Activated CD4-positive, alpha-beta T cell treated with anti-CD3 and anti-CD28 coated beads, Interleukin-2, amount 10 ng/mL, durations not matched to agents 7 days and 5 days (primary cell): ENCODE data around the gene ANXA9. TPM values are rescaled to one million over a fixed set of nuclear protein-coding genes. Genes with fewer than 3 reads are reported as not detected.

Experiments
- CTCF ChIA-PET: fragments of 350-600 bp; sonication (Branson Sonifier 250); formaldehyde crosslinking; loops from one replicate; lab custom pipeline; 2021; ENCODE audit warnings: antibody characterized with exemption; lab: Charles Lee
- POLR2A ChIA-PET: fragments of 350-600 bp; sonication (Branson Sonifier 250); formaldehyde crosslinking; loops from one replicate; lab custom pipeline; 2021; ENCODE audit warnings: antibody characterized with exemption; lab: Charles Lee
- DNase-seq: peaks from one replicate; pipeline ENCODE4 v3.0.0-alpha.2; 2020
- H3K27ac Mint-ChIP-seq: one replicate; pipeline ENCODE4 v1.8.0; 2021; ENCODE audit warnings: mild to moderate bottlenecking, moderate library complexity, mixed read lengths
- H3K27me3 Mint-ChIP-seq: one replicate; pipeline ENCODE4 v1.8.0; 2021; ENCODE audit warnings: mixed read lengths
- H3K36me3 Mint-ChIP-seq: one replicate; pipeline ENCODE4 v1.8.0; 2021; ENCODE audit warnings: low read depth, mixed read lengths
- H3K4me1 Mint-ChIP-seq: one replicate; pipeline ENCODE4 v1.8.0; 2021; ENCODE audit warnings: mixed read lengths
- H3K4me3 Mint-ChIP-seq: one replicate; pipeline ENCODE4 v1.8.0; 2021; ENCODE audit warnings: mild to moderate bottlenecking, moderate library complexity, mixed read lengths
- H3K9me3 Mint-ChIP-seq: one replicate; pipeline ENCODE4 v1.8.0; 2021; ENCODE audit warnings: mixed read lengths
- total RNA-seq, 2 experiments: library from RNA; stranded (reverse); gene quantifications; one replicate each; pipeline ENCODE4 v1.2.3, GENCODE V29; 2021

ANXA9 gene
- total RNA-seq, 2 experiments from 2014 or later: 0.10 TPM; not detected in 1

- peak overlapping the region; percentile 19 for H3K4me3 Mint-ChIP-seq
- H3K27ac Mint-ChIP-seq: peak overlapping the region; percentile 54
- ChIA-PET POLR2A (no interaction called here), CTCF (interaction anchor here (0.6 to 7.9 kb wide), 11 partner anchors 9 to 418 kb away, joined by 3 to 61 read pairs (median 6); partner anchors contain the start of genes MINDY1 and TNFAIP8L2)
- H3K4me1 Mint-ChIP-seq: peaks cover 42% of the 10 kb centered on the region
- no peaks in the 10 kb centered on the region for H3K27me3 Mint-ChIP-seq
- peak; percentile 93 for DNase-seq
- H3K36me3 Mint-ChIP-seq: no peaks in the 10 kb centered on the region
- no peaks in the 10 kb centered on the region for H3K9me3 Mint-ChIP-seq
Measured at GRCh38 chr1:150979092-150980056, 2.7 kb upstream of the ANXA9 start.

- H3K9me3 Mint-ChIP-seq: no peaks in the 10 kb centered on the region
- H3K4me1 Mint-ChIP-seq: peaks cover 34% of the 10 kb centered on the region
- no peaks in the 10 kb centered on the region for H3K36me3 Mint-ChIP-seq
- peak overlapping the region; percentile 36 for H3K27ac Mint-ChIP-seq
- DNase-seq: no peak
- H3K4me3 Mint-ChIP-seq: no peak overlapping the region
- POLR2A ChIA-PET: interaction anchor here (1.1 kb wide), 1 partner anchor 15 kb away, joined by 6 read pairs; no protein-coding TSS in a partner anchor
- no peaks in the 10 kb centered on the region for H3K27me3 Mint-ChIP-seq
- CTCF ChIA-PET: interaction anchor here (0.6 to 7.9 kb wide), 8 partner anchors 9 to 582 kb away, joined by 3 to 61 read pairs (median 8); partner anchors contain the start of gene MINDY1
Measured at GRCh38 chr1:150981177-150981804, 801 bp upstream of the ANXA9 start.

- POLR2A ChIA-PET: no interaction called here
- Mint-ChIP-seq H3K4me1 (peaks cover 3% of the 10 kb centered on the region), H3K36me3 (no peaks in the 10 kb centered on the region), H3K27me3 (no peaks in the 10 kb centered on the region), H3K4me3 (no peak overlapping the region), H3K9me3 (no peaks in the 10 kb centered on the region), H3K27ac (no peak overlapping the region)
- DNase-seq: no peak
- CTCF ChIA-PET: interaction anchor here (0.7 to 3.3 kb wide), 7 partner anchors 10 to 73 kb away, joined by 3 to 19 read pairs (median 3); partner anchors contain the start of gene CERS2
Measured at GRCh38 chr1:150985179-150985825, 3.2 kb downstream of the ANXA9 start.

- no peak overlapping the region for H3K4me3 Mint-ChIP-seq
- H3K9me3 Mint-ChIP-seq: no peaks in the 10 kb centered on the region
- no peak overlapping the region for H3K27ac Mint-ChIP-seq
- H3K4me1 Mint-ChIP-seq: peaks cover 3% of the 10 kb centered on the region
- no peaks in the 10 kb centered on the region for H3K36me3 Mint-ChIP-seq
- POLR2A ChIA-PET: no interaction called here
- no peak for DNase-seq
- no peaks in the 10 kb centered on the region for H3K27me3 Mint-ChIP-seq
- CTCF ChIA-PET: interaction anchor here (0.6 to 3.3 kb wide), 2 partner anchors 8 to 84 kb away, joined by 4 to 19 read pairs; no protein-coding TSS in a partner anchor
Measured at GRCh38 chr1:150987924-150988323, 5.8 kb downstream of the ANXA9 start.

- Mint-ChIP-seq H3K9me3 (no peaks in the 10 kb centered on the region), H3K27me3 (no peaks in the 10 kb centered on the region), H3K4me1 (peaks cover 11% of the 10 kb centered on the region), H3K27ac (no peak overlapping the region), H3K4me3 (no peak overlapping the region), H3K36me3 (peaks cover 9% of the 10 kb centered on the region)
- no peak for DNase-seq
- ChIA-PET CTCF (interaction anchor here (6.9 kb wide), 1 partner anchor 13 kb away, joined by 61 read pairs; the partner anchor contains the start of gene ANXA9), POLR2A (no interaction called here)
Measured at GRCh38 chr1:150992626-150993025, 10.5 kb downstream of the ANXA9 start.

- H3K27ac Mint-ChIP-seq: no peak overlapping the region
- H3K4me1 Mint-ChIP-seq: peaks cover 13% of the 10 kb centered on the region
- H3K36me3 Mint-ChIP-seq: peaks cover 18% of the 10 kb centered on the region
- H3K4me3 Mint-ChIP-seq: no peak overlapping the region
- DNase-seq: no peak
- no peaks in the 10 kb centered on the region for H3K27me3 Mint-ChIP-seq
- CTCF ChIA-PET: interaction anchor here (1.6 to 6.9 kb wide), 4 partner anchors 8 to 20 kb away, joined by 4 to 61 read pairs (median 30); partner anchors contain the start of genes ANXA9, CERS2 and MINDY1
- POLR2A ChIA-PET: no interaction called here
- no peaks in the 10 kb centered on the region for H3K9me3 Mint-ChIP-seq
Measured at GRCh38 chr1:150994248-150994647, 12.2 kb downstream of the ANXA9 start.

GRCh38 chr1:150995460-150995859, 13.4 kb downstream of the ANXA9 start:
- Mint-ChIP-seq H3K27me3 (no peaks in the 10 kb centered on the region), H3K4me3 (no peak overlapping the region), H3K27ac (no peak overlapping the region), H3K4me1 (peaks cover 18% of the 10 kb centered on the region), H3K36me3 (peaks cover 25% of the 10 kb centered on the region), H3K9me3 (no peaks in the 10 kb centered on the region)
- POLR2A ChIA-PET: no interaction called here
- no peak for DNase-seq
- CTCF ChIA-PET: interaction anchor here (0.9 to 6.9 kb wide), 9 partner anchors 9 to 532 kb away, joined by 3 to 61 read pairs (median 4); partner anchors contain the start of genes ANXA9, CERS2 and MINDY1

- Mint-ChIP-seq H3K4me3 (no peak overlapping the region), H3K27me3 (no peaks in the 10 kb centered on the region), H3K36me3 (peaks cover 29% of the 10 kb centered on the region), H3K9me3 (no peaks in the 10 kb centered on the region), H3K4me1 (peaks cover 21% of the 10 kb centered on the region), H3K27ac (no peak overlapping the region)
- POLR2A ChIA-PET: interaction anchor here (0.8 to 1.2 kb wide), 2 partner anchors 14 to 22 kb away, joined by 3 to 6 read pairs; partner anchors contain the start of gene ANXA9
- DNase-seq: peak; percentile 46
- CTCF ChIA-PET: interaction anchor here (0.7 to 6.9 kb wide), 12 partner anchors 10 to 532 kb away, joined by 3 to 61 read pairs (median 4); partner anchors contain the start of genes ANXA9 and MINDY1
Measured at GRCh38 chr1:150995896-150996295, 13.8 kb downstream of the ANXA9 start.

GRCh38 chr1:150997126-150997872, 15.2 kb downstream of the ANXA9 start:
- Mint-ChIP-seq H3K4me1 (peaks cover 32% of the 10 kb centered on the region), H3K9me3 (no peaks in the 10 kb centered on the region), H3K36me3 (peaks cover 42% of the 10 kb centered on the region), H3K27ac (no peak overlapping the region), H3K4me3 (no peak overlapping the region), H3K27me3 (no peaks in the 10 kb centered on the region)
- ChIA-PET POLR2A (interaction anchor here (1.2 kb wide), 1 partner anchor 15 kb away, joined by 6 read pairs; the partner anchor contains the start of gene ANXA9), CTCF (interaction anchor here (0.6 to 6.9 kb wide), 8 partner anchors 8 to 741 kb away, joined by 3 to 61 read pairs (median 3); partner anchors contain the start of genes ANXA9 and MINDY1)
- DNase-seq: no peak

- no peaks in the 10 kb centered on the region for H3K9me3 Mint-ChIP-seq
- CTCF ChIA-PET: interaction anchor here (0.9 to 6.9 kb wide), 3 partner anchors 12 to 742 kb away, joined by 3 to 61 read pairs (median 3); partner anchors contain the start of gene ANXA9
- H3K27me3 Mint-ChIP-seq: no peaks in the 10 kb centered on the region
- H3K4me3 Mint-ChIP-seq: no peak overlapping the region
- H3K4me1 Mint-ChIP-seq: peaks cover 39% of the 10 kb centered on the region
- DNase-seq: no peak
- H3K27ac Mint-ChIP-seq: no peak overlapping the region
- POLR2A ChIA-PET: interaction anchor here (0.6 kb wide), 1 partner anchor 57 kb away, joined by 3 read pairs; no protein-coding TSS in a partner anchor
- H3K36me3 Mint-ChIP-seq: peaks cover 42% of the 10 kb centered on the region
Measured at GRCh38 chr1:150997949-150998348, 15.9 kb downstream of the ANXA9 start.

- Mint-ChIP-seq H3K36me3 (peaks cover 42% of the 10 kb centered on the region), H3K27ac (peak overlapping the region; percentile 41), H3K4me1 (peaks cover 51% of the 10 kb centered on the region), H3K27me3 (no peaks in the 10 kb centered on the region), H3K9me3 (no peaks in the 10 kb centered on the region), H3K4me3 (no peak overlapping the region)
- POLR2A ChIA-PET: no interaction called here
- DNase-seq: no peak
- CTCF ChIA-PET: interaction anchor here (0.5 to 2.1 kb wide), 6 partner anchors 17 to 616 kb away, joined by 3 to 15 read pairs (median 4); partner anchors contain the start of genes ANXA9 and TNFAIP8L2
Measured at GRCh38 chr1:150999051-150999674, 17.1 kb downstream of the ANXA9 start.
